A549 treated with Mapracorat at 1 μM for 4 hours (cell line): ENCODE data around the gene SLC66A3. TPM values are rescaled to one million over a fixed set of nuclear protein-coding genes. Genes with fewer than 3 reads are reported as not detected.

Source experiments
- total RNA-seq: library from RNA; stranded (reverse); fragments of 200-300 nt; extraction: Qiagen RNA extraction; gene quantifications from 5 replicates; pipeline ENCODE4 v1.2.3, GENCODE V29; 2022

Gene SLC66A3
- 32.9 to 36.1 TPM (median 35.4 TPM) in 5 replicates for total RNA-seq

GRCh38 chr2:11155381-11156035 is at the start of gene SLC66A3:
Gene SLC66A3 (plus strand): TSS chr2:11155467. CDS start chr2:11155547, 80 bp downstream.

Other genes starting within 250 kb of the SLC66A3 start
- gene KCNF1, start 243.5 kb upstream of the SLC66A3 start, total RNA-seq, result 20.6 to 47.2 TPM (median 36.0 TPM) in 5 replicates
- gene ROCK2, start 189.2 kb downstream of the SLC66A3 start, total RNA-seq, result 20.5 to 27.8 TPM (median 24.3 TPM) in 5 replicates